Activated CD8-positive, alpha-beta memory T cell treated with anti-CD3 and anti-CD28 coated beads, Interleukin-2, amount 50 U/mL, for 48 hours (primary cell): ENCODE data around the gene GTPBP8.

Experiments used
- DNase-seq: peaks from one replicate; pipeline ENCODE4 v3.0.0-alpha.2; 2020

The GTPBP8 gene

GRCh38 chr3:112990672-112991602, at the start of gene GTPBP8:
GTPBP8 (plus strand) TSS chr3:112990984; CDS start chr3:112991000, 16 bp downstream.
- DNase-seq, result peak; percentile 90

GRCh38 chr3:112948346-112948838, 42.4 kb upstream of the GTPBP8 start:
- DNase-seq, result no peak

- DNase-seq, result no peak
Observed at GRCh38 chr3:112956351-112956750, 34.4 kb upstream of the GTPBP8 start.

GRCh38 chr3:112958811-112959560, 31.8 kb upstream of the GTPBP8 start:
- no peak for DNase-seq

GRCh38 chr3:112963683-112964082, 27.1 kb upstream of the GTPBP8 start:
- no peak for DNase-seq

- no peak for DNase-seq
Observed at GRCh38 chr3:112965656-112966055, 25.1 kb upstream of the GTPBP8 start.

- DNase-seq, result no peak
Observed at GRCh38 chr3:112966633-112967032, 24.2 kb upstream of the GTPBP8 start.

GRCh38 chr3:112967425-112967824, 23.4 kb upstream of the GTPBP8 start:
- DNase-seq, result no peak

GRCh38 chr3:112967828-112968227, 23.0 kb upstream of the GTPBP8 start:
- DNase-seq, result no peak

DNA sequence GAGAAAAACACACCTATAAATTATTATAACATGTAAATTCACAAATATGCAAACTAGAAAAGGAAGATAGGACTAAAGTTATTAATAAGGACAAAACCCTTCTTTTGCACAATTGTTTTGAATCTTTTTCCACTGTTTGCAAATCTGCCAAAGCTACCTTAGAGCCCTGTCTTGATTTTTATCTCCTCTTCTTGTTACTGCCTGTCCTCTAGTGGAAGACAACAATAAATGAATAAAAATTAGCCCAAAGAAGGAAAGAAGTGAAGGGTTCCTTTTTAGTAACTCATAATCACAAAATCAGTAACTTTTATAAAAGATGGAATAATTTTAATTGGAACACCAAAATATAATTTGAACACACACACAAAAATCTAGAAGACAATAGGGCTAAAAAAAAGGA, 18.6 kb upstream of the GTPBP8 start:
- no peak for DNase-seq

- no peak for DNase-seq
Observed at GRCh38 chr3:112973325-112974177, 17.2 kb upstream of the GTPBP8 start.

DNA sequence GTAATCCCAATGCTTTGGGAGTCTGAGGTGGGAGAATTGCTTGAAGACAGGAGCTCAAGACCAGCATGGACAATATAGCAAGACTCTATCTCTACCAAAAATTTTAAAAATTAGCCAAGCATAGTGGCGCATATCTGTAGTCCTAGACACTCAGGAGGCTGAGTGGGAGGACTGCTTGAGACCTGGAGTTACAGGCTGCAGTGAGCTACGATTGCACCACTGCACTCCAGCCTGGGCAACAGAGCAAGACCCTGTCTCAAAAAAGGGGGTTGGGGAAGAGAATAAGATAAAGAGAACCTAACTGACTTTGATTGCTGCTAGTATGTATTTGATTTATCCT, 16.6 kb upstream of the GTPBP8 start:
- no peak for DNase-seq

DNA sequence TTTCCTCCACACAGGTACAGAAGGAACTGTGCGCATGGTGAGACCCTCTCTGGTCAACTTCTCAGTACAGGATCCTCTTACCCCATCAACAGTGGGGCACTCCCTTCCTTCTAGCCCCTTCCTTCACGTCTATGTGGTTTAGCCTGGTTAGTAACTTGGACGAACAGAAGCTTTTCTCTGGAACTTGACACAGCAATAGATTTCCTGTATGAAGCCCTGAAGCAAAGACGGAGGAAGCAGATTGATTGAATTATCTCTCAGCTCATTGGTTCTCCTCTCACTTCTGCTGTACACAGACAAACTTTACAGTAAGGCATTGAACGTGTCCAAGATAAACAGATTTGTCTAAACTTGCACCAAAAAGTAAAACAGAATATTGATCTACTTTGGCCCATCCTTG, 15.9 kb upstream of the GTPBP8 start, which contains the start of gene CD200R1:
CD200R1 (minus strand) TSS at position 210 of the 400 bp plus-strand sequence. CDS start 246 bp downstream, outside the sequence.
- DNase-seq, result no peak

- no peak for DNase-seq
Observed at GRCh38 chr3:112976001-112976400, 14.8 kb upstream of the GTPBP8 start.

- no peak for DNase-seq
Observed at GRCh38 chr3:112976953-112977352, 13.8 kb upstream of the GTPBP8 start.

GRCh38 chr3:112979244-112979832, 11.4 kb upstream of the GTPBP8 start:
- DNase-seq, result no peak

DNA sequence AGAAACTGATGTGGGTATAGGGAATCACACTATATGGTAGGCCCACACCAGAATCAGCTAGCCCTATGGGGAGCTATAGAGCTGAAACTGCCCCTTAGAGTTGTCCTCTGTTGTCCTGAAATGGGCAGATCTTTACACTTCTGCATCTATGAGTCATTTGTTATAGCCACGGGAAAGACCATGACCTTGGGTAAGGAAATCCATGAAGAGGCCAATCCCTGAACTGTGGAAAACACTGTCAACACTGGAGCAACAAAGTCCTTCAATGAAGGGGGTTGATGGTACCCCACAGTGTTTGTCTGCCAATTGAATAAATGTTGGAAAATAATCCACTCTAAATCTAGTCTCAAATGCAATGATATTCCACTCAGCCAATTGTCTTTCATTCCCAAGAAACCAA, 10.7 kb upstream of the GTPBP8 start:
- no peak for DNase-seq

GRCh38 chr3:112982710-112983109, 8.1 kb upstream of the GTPBP8 start:
- DNase-seq, result no peak

DNA sequence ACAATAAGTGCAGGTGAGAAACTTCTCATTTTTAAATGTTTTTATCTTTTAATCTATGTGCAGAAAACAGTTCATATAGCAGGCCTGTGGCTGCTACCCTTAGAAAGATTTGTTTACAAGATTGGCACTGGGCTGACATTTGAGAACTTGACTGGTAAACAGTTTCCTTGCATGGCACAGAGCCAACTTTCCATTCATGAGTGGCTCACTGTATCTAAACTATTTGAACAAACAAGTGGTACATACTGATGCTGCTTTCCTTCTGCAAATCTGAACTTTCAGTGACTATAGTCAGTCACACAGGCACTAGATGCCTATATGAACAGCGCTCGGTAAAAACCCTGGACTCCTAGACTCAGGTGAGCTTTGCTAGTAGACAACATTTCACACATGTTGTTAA, 6.3 kb upstream of the GTPBP8 start:
- DNase-seq, result no peak

- no peak for DNase-seq
Observed at GRCh38 chr3:112987710-112988334, 3.0 kb upstream of the GTPBP8 start.

DNA sequence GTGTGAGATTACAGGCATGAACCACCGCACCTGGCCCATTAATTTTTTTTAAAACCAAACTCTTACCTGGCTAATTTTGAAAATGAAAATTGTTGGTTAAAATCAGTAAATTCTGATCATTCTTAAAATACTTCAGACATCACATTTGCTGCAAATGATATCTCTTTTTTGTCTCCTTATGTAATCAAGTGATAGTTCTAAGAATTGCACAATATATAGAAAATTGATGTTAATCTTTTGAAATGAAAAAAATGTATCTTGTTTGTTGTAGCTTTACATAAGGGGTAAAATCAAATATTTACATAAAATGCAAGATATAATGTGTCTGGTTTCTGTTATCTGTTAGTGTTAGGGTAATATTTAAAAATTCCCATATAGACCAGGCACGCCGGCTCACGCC, 5.0 kb downstream of the GTPBP8 start:
- no peak for DNase-seq

GRCh38 chr3:113000691-113001090, 9.9 kb downstream of the GTPBP8 start:
- no peak for DNase-seq
